BLaER1 treated with 17β-estradiol and CSF1 and Interleukin-3, amounts not matched to agents 10 nM and 100 nM (cell line): ENCODE data around the gene CNR2.

Experiments
- H3K27ac ChIP-seq, 11 experiments: shearing (Covaris generic); formaldehyde crosslinking; 2 replicates each; pipeline ENCODE4 v1.8.1; 2022
- H3K27me3 ChIP-seq, 11 experiments: shearing (Covaris generic); formaldehyde crosslinking; 2 replicates each; pipeline ENCODE4 v1.8.1; 2022
- H3K36me3 ChIP-seq, 11 experiments: shearing (Covaris generic); formaldehyde crosslinking; 2 replicates each; pipeline ENCODE4 v1.8.1; 2022
- H3K4me1 ChIP-seq, 10 experiments: shearing (Covaris generic); formaldehyde crosslinking; 2 replicates each; pipeline ENCODE4 v1.8.1; 2022
- H3K4me2 ChIP-seq, 11 experiments: shearing (Covaris generic); formaldehyde crosslinking; 2 replicates each; pipeline ENCODE4 v1.8.1; 2022
- H3K4me3 ChIP-seq, 10 experiments: shearing (Covaris generic); formaldehyde crosslinking; 2 replicates each; pipeline ENCODE4 v1.8.1; 2022
- H3K9ac ChIP-seq, 11 experiments: shearing (Covaris generic); formaldehyde crosslinking; 2 replicates each; pipeline ENCODE4 v1.8.1; 2022
- H3K9me3 ChIP-seq, 11 experiments: shearing (Covaris generic); formaldehyde crosslinking; replicated peaks in 1 of 11; 2 replicates each; pipeline ENCODE4 v1.8.1; 2022
- H4K20me1 ChIP-seq, 11 experiments: shearing (Covaris generic); formaldehyde crosslinking; 2 replicates each; pipeline ENCODE4 v1.8.1; 2022
- Cebpa-rat ChIP-seq, 11 experiments: shearing (Covaris generic); IDR thresholded peaks; 2 replicates each; pipeline ENCODE4 v1.8.1; 2022

CNR2 gene

GRCh38 chr1:23924601-23925000, 11.4 kb upstream of the CNR2 start:
- Histone ChIP-seq H3K27ac (peak overlapping the region in 6 of 11 experiments; percentile 7 to 100 (median 52); a peak in 8 of 22 replicates), H3K27me3 (no peaks in the 10 kb centered on the region), H3K4me1 (peaks cover 32 to 85% (median 63%) of the 10 kb centered on the region in 10 experiments), H3K9ac (no peak overlapping the region), H3K9me3 (peaks cover 0 to 6% (median 0%) of the 10 kb centered on the region in 11 experiments; a peak in 1 of 22 replicates), H3K36me3 (no peaks in the 10 kb centered on the region), H3K4me2 (no peak overlapping the region), H4K20me1 (no peaks in the 10 kb centered on the region), H3K4me3 (no peak overlapping the region)
- no peak for TF ChIP-seq Cebpa-rat (IDR thresholded peaks at IDR 0.05)

- Histone ChIP-seq H3K36me3 (no peaks in the 10 kb centered on the region), H3K9ac (no peak overlapping the region), H3K27me3 (no peaks in the 10 kb centered on the region), H3K9me3 (peaks cover 0 to 6% (median 0%) of the 10 kb centered on the region in 11 experiments; a peak in 1 of 22 replicates), H3K4me1 (peaks cover 32 to 85% (median 63%) of the 10 kb centered on the region in 10 experiments), H4K20me1 (no peaks in the 10 kb centered on the region), H3K4me2 (peak overlapping the region in 7 of 11 experiments; percentile 5 to 32 (median 10); a peak in 6 of 22 replicates), H3K4me3 (no peak overlapping the region), H3K27ac (peak overlapping the region in 8 of 11 experiments; percentile 2 to 100 (median 46); a peak in 15 of 22 replicates)
- TF ChIP-seq Cebpa-rat (IDR thresholded peaks at IDR 0.05): no peak
Observed at GRCh38 chr1:23923592-23924499, 10.7 kb upstream of the CNR2 start.

- Histone ChIP-seq H3K4me2 (peak overlapping the region in 5 of 11 experiments; percentile 6 to 35 (median 8); a peak in 5 of 22 replicates), H3K4me3 (no peak overlapping the region), H3K4me1 (peaks cover 32 to 85% (median 67%) of the 10 kb centered on the region in 10 experiments), H3K27me3 (no peaks in the 10 kb centered on the region), H3K27ac (peak overlapping the region in 8 of 11 experiments; percentile 32 to 92 (median 87); a peak in 11 of 22 replicates), H3K36me3 (no peaks in the 10 kb centered on the region), H3K9me3 (peaks cover 0 to 6% (median 0%) of the 10 kb centered on the region in 11 experiments; a peak in 1 of 22 replicates), H4K20me1 (no peaks in the 10 kb centered on the region), H3K9ac (no peak overlapping the region; a peak in 1 of 22 replicates)
- TF ChIP-seq Cebpa-rat (IDR thresholded peaks at IDR 0.05): no peak
Observed at GRCh38 chr1:23922321-23922943, 9.3 kb upstream of the CNR2 start.

GRCh38 chr1:23916209-23917131, 3.3 kb upstream of the CNR2 start:
- peaks cover 81 to 100% (median 99%) of the 10 kb centered on the region in 10 experiments for H3K4me1 ChIP-seq
- TF ChIP-seq Cebpa-rat (IDR thresholded peaks at IDR 0.05): no peak

GRCh38 chr1:23915466-23915865, 2.3 kb upstream of the CNR2 start:
- no peaks in the 10 kb centered on the region for H3K27me3 ChIP-seq
- no peaks in the 10 kb centered on the region for H3K9me3 ChIP-seq
- peak overlapping the region in 6 of 11 experiments; percentile 48 to 66 (median 62); a peak in 8 of 22 replicates for H3K9ac ChIP-seq
- no peaks in the 10 kb centered on the region for H3K36me3 ChIP-seq
- no peak overlapping the region for H3K4me3 ChIP-seq
- H3K4me1 ChIP-seq: peaks cover 86 to 100% (median 99%) of the 10 kb centered on the region in 10 experiments
- H4K20me1 ChIP-seq: no peaks in the 10 kb centered on the region
- peak overlapping the region in 9 of 11 experiments; percentile 61 to 92 (median 76); a peak in 17 of 22 replicates for H3K27ac ChIP-seq
- TF ChIP-seq Cebpa-rat (IDR thresholded peaks at IDR 0.05): no peak
- H3K4me2 ChIP-seq: peak overlapping the region; percentile 64 to 93 (median 78)

More at GRCh38 chr1:23916209-23917131, 3.3 kb upstream of the CNR2 start:
- Histone ChIP-seq H4K20me1 (no peaks in the 10 kb centered on the region), H3K27ac (peak overlapping the region; percentile 26 to 92 (median 75); a peak in 21 of 22 replicates), H3K36me3 (no peaks in the 10 kb centered on the region), H3K27me3 (no peaks in the 10 kb centered on the region), H3K9me3 (no peaks in the 10 kb centered on the region), H3K4me2 (peak overlapping the region; percentile 64 to 93 (median 78)), H3K9ac (peak overlapping the region in 10 of 11 experiments; percentile 9 to 66 (median 60); a peak in 18 of 22 replicates), H3K4me3 (peak overlapping the region in 1 of 10 experiments; percentile 45; a peak in 2 of 20 replicates)

- Histone ChIP-seq H3K36me3 (no peaks in the 10 kb centered on the region), H4K20me1 (no peaks in the 10 kb centered on the region), H3K4me2 (peak overlapping the region; percentile 64 to 96 (median 78); a peak in 18 of 22 replicates), H3K4me3 (no peak overlapping the region), H3K4me1 (peaks cover 86 to 100% (median 99%) of the 10 kb centered on the region in 10 experiments), H3K9ac (peak overlapping the region in 1 of 11 experiments; percentile 21; a peak in 2 of 22 replicates), H3K27ac (peak overlapping the region in 8 of 11 experiments; percentile 16 to 92 (median 78); a peak in 14 of 22 replicates), H3K27me3 (no peaks in the 10 kb centered on the region), H3K9me3 (no peaks in the 10 kb centered on the region)
- TF ChIP-seq Cebpa-rat (IDR thresholded peaks at IDR 0.05): no peak
Observed at GRCh38 chr1:23914921-23915320, 1.8 kb upstream of the CNR2 start.

- peaks cover 87 to 99% (median 93%) of the 10 kb centered on the region in 10 experiments for H3K4me1 ChIP-seq
- H3K4me2 ChIP-seq: peak overlapping the region; percentile 78 to 96 (median 89)
- no peaks in the 10 kb centered on the region for H4K20me1 ChIP-seq
- H3K36me3 ChIP-seq: no peaks in the 10 kb centered on the region
- H3K27ac ChIP-seq: peak overlapping the region in 10 of 11 experiments; percentile 50 to 92 (median 68); a peak in 19 of 22 replicates
- peak overlapping the region in 8 of 11 experiments; percentile 19 to 70 (median 51); a peak in 13 of 22 replicates for H3K9ac ChIP-seq
- no peak for TF ChIP-seq Cebpa-rat (IDR thresholded peaks at IDR 0.05)
- H3K9me3 ChIP-seq: no peaks in the 10 kb centered on the region
- no peaks in the 10 kb centered on the region for H3K27me3 ChIP-seq
- H3K4me3 ChIP-seq: peak overlapping the region in 5 of 10 experiments; percentile 35 to 61 (median 46); a peak in 9 of 20 replicates
Observed at GRCh38 chr1:23911921-23912320, 1.2 kb downstream of the CNR2 start.
